HK-2 (cell line): ENCODE measurements around the gene KIF2C.
A peak's percentile ranks its signal among the peaks of the same experiment; 100 is the strongest.
"Not testable (repeated sequence)": the region's sequence is repeated elsewhere in the genome, so short reads cannot be mapped to it uniquely, and the experiment has no call there.

Experiments
- DNase-seq: peaks from one replicate; pipeline ENCODE4 v3.0.0-alpha.2; 2018; ENCODE audit not compliant: unreplicated experiment

KIF2C gene

DNA sequence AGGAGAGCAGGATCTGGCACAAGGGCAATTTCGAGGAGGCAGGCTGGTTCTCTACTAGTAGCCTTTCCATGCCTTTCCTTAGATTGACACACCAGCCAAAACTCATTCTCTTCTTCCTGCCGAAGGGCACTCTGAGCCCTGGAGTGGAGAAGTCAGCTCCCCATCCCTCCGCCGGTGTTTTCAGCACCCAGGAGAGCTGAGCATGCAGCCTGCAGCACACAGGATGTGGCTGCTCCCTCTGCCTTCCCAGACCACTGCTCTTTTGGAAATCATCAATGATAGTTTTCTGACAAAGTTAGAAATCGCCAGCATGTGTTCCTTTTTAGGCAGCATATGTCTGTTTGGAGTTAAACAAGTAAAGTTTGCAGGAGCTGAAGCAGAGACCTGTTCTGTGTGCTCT, 20.3 kb upstream of the KIF2C start:
- no peak for DNase-seq

- no peak for DNase-seq
Measured at GRCh38 chr1:44720281-44720680, 19.4 kb upstream of the KIF2C start.

GRCh38 chr1:44721485-44722361, 17.9 kb upstream of the KIF2C start:
- DNase-seq: peak; percentile 90

DNA sequence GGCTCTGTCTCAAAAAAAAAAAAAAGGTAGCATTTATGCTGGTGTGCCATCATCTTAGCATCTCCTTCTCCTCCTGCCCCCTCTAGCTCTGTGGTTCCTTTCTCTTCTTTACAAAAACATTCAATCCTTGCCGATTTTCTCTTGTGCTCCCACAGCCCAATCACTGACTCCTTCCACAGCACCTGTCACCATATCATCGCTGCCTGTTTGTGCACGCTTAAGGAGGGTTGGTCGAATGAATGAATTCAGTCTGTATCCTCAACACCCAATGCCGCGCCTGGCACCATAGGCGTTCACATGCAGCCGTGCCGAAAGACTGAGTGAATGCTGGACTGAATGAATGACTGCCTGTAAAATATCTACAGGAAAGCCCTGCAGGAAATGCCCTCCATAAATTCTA, 16.6 kb upstream of the KIF2C start:
- no peak for DNase-seq

DNA sequence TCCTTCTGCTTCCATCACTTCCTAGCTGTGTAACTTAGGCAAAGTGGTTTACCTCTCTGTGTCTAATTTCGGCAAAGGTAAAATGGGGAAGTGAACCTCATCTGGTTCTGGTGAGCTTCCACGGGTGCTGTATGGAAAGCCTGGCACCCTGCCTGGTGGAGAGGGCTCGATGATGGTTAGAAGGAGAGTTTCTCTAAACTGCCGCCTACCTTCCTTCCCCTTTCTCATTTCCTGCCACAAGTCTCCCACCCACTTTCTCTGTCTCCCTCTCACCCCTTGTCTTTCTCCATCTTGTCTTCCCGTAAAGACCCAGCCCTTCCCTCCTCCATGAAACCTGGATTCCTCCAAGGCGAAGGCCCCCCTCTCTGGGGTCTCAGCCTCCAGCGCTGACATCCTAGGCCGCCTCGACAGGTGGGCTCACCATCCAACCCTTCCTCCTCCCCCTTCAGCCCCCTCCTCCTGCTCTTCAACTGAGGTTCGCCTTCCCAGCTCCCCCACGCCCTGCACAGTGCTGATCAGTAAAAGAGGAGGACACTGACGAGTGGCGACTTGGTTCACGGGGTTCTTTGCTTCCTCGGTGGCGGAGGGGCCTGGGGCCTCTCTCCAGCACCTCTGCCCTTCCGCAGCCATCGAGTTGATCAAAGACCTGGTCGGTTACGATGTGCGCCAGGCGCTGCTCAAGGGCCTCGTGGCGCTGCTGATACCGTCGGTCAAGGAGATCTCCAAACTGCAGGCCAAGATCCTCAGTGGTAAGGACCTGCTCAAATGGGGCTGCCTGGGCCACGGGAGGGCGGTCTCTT, 15.9 kb upstream of the KIF2C start:
- DNase-seq: no peak

GRCh38 chr1:44724296-44724954, 15.2 kb upstream of the KIF2C start:
- DNase-seq: no peak

- DNase-seq: no peak
Measured at GRCh38 chr1:44724955-44725698, 14.5 kb upstream of the KIF2C start.

DNA sequence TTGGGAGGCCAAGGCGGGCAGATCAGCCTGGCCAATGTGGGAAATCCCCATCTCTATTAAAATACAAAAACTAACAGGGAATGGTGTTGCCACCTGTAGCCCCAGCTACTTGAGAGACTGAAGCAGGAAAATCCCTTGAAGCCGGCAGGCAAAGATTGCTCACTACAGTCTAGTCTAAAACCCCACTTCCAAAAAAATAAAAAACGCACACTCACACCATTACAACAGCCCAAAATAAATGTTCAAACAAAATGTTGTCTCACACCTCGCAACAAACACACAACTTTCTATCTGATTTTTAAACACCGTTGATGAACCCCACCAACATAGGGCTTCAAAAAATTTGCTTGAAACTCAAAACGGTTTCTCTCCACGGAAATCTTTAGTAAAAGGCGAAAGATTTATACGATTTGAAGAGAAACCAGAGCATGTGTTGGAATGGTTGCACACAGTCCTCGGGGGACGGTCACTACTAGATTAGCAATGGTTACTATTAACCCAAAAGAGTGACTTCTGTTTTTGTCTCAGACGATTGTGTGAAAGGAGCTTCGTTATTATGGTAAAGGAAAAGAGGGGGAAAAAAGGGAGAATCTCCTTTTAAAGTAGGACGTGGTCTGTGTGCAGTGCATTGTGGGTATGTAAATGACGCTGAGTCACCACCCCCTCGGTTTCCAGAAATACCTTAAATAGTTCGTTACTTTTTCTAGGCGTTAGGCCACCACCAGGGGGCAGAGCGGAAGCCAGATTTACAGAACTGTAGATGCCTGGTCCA, 8.7 kb upstream of the KIF2C start, which contains the start of gene RNU5D-1:
TSS of gene RNU5D-1 (minus strand) at position 430 of the 772 bp plus-strand sequence.
- DNase-seq: peak; percentile 94

- DNase-seq: no peak
Measured at GRCh38 chr1:44733365-44733764, 6.3 kb upstream of the KIF2C start.

DNA sequence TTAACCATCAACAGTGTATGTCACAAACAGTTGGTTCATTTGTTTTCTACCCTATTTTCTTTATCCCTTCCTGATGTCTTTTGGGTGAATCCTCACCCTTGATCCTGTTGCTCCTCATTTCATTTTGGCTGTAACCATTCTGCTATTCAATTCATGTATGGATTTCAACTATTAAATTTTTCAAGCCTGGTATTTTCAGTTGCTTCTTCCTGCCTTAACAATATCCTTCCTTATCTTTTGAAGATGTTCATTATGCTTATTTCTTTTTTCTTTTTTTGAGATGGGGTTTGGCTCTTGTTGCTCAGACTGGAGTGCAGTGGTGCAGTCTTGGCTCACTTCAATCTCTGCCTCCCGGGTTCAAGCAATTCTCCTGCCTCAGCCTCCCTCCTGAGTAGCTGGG, 5.9 kb upstream of the KIF2C start:
- no peak for DNase-seq

- DNase-seq: no peak
Measured at GRCh38 chr1:44735992-44736391, 3.6 kb upstream of the KIF2C start.

- not testable (repeated sequence) for DNase-seq
Measured at GRCh38 chr1:44738953-44739306, 707 bp upstream of the KIF2C start.

DNA sequence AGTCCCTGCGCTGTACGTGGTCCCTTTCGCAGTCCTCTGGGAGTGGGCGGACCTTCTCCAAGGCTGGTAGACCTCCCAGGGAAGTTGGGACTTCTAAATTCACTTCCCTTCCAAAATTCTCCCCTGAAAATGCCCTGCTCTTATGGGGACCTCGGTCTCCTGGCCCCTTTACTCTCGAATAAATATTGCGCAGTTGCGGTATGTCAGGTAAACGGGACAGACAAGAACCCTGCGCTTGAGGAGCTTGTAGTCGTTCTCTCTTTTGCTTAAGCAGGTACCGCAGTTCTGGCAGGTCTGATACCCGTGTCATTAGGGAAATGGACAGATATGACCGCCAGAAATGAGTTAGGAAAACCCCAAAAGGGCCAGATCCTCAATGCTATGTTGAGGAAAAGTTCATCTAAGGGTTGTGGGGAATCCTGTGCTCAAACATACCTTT, 561 bp downstream of the KIF2C start:
- no peak for DNase-seq

DNA sequence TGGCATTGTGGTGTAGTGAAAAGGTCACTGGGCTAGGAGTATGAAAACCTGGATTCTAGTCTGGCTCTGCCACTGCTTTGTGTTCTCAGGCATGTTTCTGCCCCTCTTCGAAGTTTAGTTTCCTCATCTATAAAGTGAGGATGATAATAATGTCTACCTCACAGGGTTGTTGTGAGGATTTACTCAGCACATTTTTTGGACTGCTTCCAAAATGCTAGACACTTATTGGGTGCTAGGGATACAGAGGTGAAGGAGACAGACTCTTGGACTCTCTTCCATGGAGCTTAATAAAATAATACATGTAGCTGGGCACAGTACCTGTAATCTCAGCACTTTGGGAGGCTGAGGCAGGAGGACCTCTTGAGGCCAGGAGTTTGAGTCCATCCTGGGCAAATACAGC, 3.6 kb downstream of the KIF2C start:
- DNase-seq: no peak

GRCh38 chr1:44747878-44748277, 8.2 kb downstream of the KIF2C start:
- no peak for DNase-seq

DNA sequence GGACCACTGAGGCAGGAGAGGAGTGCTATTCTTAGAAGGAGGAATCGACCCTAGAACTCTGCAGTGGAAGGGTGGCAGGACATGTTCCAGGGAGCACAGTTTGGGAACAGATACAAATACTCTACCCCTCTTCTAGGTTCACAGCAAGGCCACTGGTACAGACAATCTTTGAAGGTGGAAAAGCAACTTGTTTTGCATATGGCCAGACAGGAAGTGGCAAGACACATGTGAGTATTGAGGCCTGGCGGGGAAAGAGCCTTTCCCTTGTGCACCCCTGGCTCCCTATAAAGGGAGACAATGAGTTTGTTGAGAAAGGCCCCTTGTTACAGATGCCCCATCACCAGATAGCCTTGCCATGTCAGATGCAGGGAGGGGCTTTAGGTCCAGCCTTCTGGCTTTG, 17.8 kb downstream of the KIF2C start:
- no peak for DNase-seq

DNA sequence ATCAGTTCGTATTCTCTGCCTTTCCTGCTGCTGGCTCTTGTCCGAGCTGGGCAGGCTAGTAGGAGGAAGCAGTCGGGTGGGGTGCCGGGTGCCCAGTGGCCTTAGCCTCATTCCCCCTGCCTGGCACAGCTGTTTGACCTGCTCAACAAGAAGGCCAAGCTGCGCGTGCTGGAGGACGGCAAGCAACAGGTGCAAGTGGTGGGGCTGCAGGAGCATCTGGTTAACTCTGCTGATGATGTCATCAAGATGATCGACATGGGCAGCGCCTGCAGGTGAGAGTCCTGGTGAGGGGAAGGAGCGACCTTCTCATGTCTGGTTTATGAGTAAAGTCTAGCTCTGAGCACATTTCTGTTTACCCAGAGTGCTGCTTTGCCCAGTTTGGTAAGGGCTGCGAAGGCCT, 19.4 kb downstream of the KIF2C start:
- DNase-seq: no peak

GRCh38 chr1:44760876-44761275, 21.2 kb downstream of the KIF2C start:
- no peak for DNase-seq

DNA sequence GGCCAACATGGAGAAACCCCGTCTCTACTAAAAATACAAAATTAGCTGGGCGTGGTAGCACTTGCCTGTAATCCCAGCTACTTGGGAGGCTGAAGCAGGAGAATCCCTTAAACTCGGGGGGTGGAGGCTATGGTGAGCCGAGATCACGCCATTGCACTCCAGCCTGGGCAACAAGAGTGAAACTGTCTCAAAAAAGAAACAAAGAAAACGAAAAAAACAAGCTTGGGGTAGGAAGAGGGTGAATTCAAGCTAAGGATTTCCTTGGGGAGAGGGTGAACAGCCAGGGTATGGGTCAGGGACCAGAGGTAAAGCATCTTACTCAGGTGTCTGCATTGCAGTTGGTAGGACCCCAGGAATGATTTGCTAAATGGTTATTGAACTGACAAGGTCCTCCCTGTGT, 26.8 kb downstream of the KIF2C start:
- not testable (repeated sequence) for DNase-seq

DNA sequence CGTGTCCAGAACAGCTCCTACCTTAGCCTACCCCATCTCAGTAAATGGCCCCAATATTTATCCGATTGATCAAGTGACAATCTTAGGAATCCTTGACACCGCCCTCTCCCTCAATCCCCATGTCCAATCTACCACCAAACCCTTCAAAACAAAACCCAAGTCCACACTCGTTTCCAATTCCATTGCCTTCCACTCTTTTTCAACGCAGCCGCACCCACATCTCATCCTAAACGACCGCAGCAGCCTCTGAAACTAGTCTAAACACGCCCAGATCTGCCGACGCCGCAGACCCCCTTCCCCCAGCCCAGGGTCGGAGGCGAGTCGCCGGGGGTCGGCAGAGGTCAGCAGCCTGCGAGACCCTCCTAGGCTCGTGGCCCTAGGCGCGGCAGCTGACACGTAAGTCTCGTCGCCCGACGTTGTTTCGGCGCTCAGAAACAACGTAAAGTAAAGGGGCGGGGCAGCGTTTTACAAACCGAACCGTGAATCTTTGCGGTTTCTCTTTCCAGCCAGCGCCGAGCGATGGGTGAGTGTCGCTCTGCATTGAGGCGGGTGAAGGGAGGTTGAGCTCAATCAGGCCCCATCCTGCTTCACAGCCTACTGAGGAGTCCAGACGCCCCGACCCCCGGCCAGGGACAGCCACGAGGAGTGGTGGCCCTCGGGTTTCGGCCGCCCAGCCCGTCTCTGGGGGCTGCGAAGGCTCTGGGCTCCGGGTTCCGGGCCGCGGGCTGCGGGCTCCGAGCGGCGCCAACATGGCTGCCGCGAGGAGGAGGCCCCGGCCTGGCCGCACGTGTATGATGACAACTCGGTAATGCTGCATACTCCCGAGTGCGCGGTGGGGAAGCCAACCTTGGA, 35.7 kb downstream of the KIF2C start, which contains the start of gene RPS8:
TSS of gene RPS8 (plus strand) at position 463 of the 852 bp plus-strand sequence. CDS start at position 520, 57 bp downstream.
- DNase-seq: peak; percentile 88
